Right lobe of liver (tissue), 4 donors: ENCODE measurements around the gene STX17.

Source experiments
- POLR2A ChIP-seq: fragments of 450-650 bp; IDR thresholded peaks from one replicate; pipeline ENCODE4 v1.6.1; 2017; ENCODE audit warnings: antibody characterized with exemption, mild to moderate bottlenecking
- TF ChIP-seq, protein P1 (sequence below), 4 donors: fragments of 200-600 bp in 3 of 4; fragments of 450-650 bp in 1 of 4; IDR thresholded peaks; one replicate each; pipeline versions ENCODE4 v1.5.1 to v1.8.0; 2016 to 2022; ENCODE audit warnings: antibody characterized with exemption in 4 of 4, mild to moderate bottlenecking in 2 of 4
- donor health status: DM: no; HTN: no; CAD: no.
- donor health status: DM: no; HTN: no; CAD: no.
- donor health status: DM: no; HTN: yes; CAD: no.

GRCh38 chr9:99895510-99895909 is 10.9 kb upstream of the STX17 start:
- TF ChIP-seq, protein P1, sequence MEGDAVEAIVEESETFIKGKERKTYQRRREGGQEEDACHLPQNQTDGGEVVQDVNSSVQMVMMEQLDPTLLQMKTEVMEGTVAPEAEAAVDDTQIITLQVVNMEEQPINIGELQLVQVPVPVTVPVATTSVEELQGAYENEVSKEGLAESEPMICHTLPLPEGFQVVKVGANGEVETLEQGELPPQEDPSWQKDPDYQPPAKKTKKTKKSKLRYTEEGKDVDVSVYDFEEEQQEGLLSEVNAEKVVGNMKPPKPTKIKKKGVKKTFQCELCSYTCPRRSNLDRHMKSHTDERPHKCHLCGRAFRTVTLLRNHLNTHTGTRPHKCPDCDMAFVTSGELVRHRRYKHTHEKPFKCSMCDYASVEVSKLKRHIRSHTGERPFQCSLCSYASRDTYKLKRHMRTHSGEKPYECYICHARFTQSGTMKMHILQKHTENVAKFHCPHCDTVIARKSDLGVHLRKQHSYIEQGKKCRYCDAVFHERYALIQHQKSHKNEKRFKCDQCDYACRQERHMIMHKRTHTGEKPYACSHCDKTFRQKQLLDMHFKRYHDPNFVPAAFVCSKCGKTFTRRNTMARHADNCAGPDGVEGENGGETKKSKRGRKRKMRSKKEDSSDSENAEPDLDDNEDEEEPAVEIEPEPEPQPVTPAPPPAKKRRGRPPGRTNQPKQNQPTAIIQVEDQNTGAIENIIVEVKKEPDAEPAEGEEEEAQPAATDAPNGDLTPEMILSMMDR (IDR thresholded peaks at IDR 0.05): no peak
- no peak for TF ChIP-seq POLR2A
